CD4-positive, alpha-beta T cell (primary cell): ENCODE data around the gene CCDC24. TPM values are rescaled to one million over a fixed set of nuclear protein-coding genes. Genes with fewer than 3 reads are reported as not detected.

Experiments used
- ATAC-seq: fragments of 200-7000 bp; cut with Tn5 transposase; one replicate; pipeline ENCODE4 v1.10.0; 2022; ENCODE audit warnings: mild to moderate bottlenecking; ENCODE audit not compliant: poor library complexity
- CTCF ChIA-PET: fragments of 350-600 bp; sonication (Branson Sonifier 250); formaldehyde crosslinking; loops from one replicate; lab custom pipeline; 2021; ENCODE audit warnings: antibody characterized with exemption, inconsistent platforms; lab: Charles Lee
- POLR2A ChIA-PET: fragments of 350-600 bp; sonication (Branson Sonifier 250); formaldehyde crosslinking; loops from one replicate; lab custom pipeline; 2021; ENCODE audit warnings: antibody characterized with exemption, inconsistent platforms; lab: Charles Lee
- DNase-seq, 14 experiments: peaks; one replicate each; pipeline ENCODE4 v3.0.0-alpha.2; 2013 to 2020; ENCODE audit warnings: mixed read lengths in 2 of 14
- H3K27ac ChIP-seq, 2 donors: one replicate each; pipeline versions ENCODE4 v1.5.1 to v1.7.0; 2013; ENCODE audit warnings: low read length in 2 of 2, low read depth in 1 of 2, mild to moderate bottlenecking in 1 of 2
- H3K27me3 ChIP-seq, 2 experiments: 1 replicate in 1 of 2; 2 replicates in 1 of 2; pipeline versions ENCODE4 v1.6.1 to v1.7.0; 2013; ENCODE audit warnings: low read length in 2 of 2, control low read depth in 1 of 2, mild to moderate bottlenecking in 1 of 2, moderate library complexity in 1 of 2; ENCODE audit not compliant: insufficient read depth in 2 of 2, control insufficient read depth in 1 of 2
- H3K36me3 ChIP-seq: one replicate; pipeline ENCODE4 v1.6.1; 2013; ENCODE audit warnings: low read length, control low read depth; ENCODE audit not compliant: insufficient read depth
- H3K4me1 ChIP-seq: one replicate; pipeline ENCODE4 v1.6.1; 2013; ENCODE audit warnings: low read length, control low read depth; ENCODE audit not compliant: insufficient read depth
- H3K4me3 ChIP-seq: one replicate; pipeline ENCODE4 v1.5.1; 2013; ENCODE audit warnings: mild to moderate bottlenecking, low read length, moderate library complexity
- H3K9me3 ChIP-seq, 2 experiments: 1 replicate in 1 of 2; 2 replicates in 1 of 2; pipeline versions ENCODE4 v1.6.1 to v1.7.0; 2013; ENCODE audit warnings: low read length in 2 of 2, mild to moderate bottlenecking in 2 of 2, control low read depth in 1 of 2, moderate library complexity in 1 of 2; ENCODE audit not compliant: control insufficient read depth in 1 of 2, insufficient read depth in 1 of 2
- H3K27ac Mint-ChIP-seq: one replicate; pipeline ENCODE4 v1.8.0; 2020; ENCODE audit warnings: mixed read lengths
- H3K27me3 Mint-ChIP-seq: one replicate; pipeline ENCODE4 v1.8.0; 2021; ENCODE audit warnings: mixed read lengths
- H3K36me3 Mint-ChIP-seq: one replicate; pipeline ENCODE4 v1.8.0; 2021; ENCODE audit warnings: low read depth, mixed read lengths
- H3K4me1 Mint-ChIP-seq: one replicate; pipeline ENCODE4 v1.8.0; 2021; ENCODE audit warnings: low read depth, mixed read lengths
- H3K4me3 Mint-ChIP-seq: one replicate; pipeline ENCODE4 v1.8.0; 2020; ENCODE audit warnings: mild to moderate bottlenecking, mixed read lengths
- H3K9me3 Mint-ChIP-seq: one replicate; pipeline ENCODE4 v1.8.0; 2020; ENCODE audit warnings: mixed read lengths
- CTCF ChIP-seq: fragments of 200-600 bp; IDR thresholded peaks from one replicate; pipeline ENCODE4 v1.8.0; 2022; ENCODE audit warnings: antibody characterized with exemption, mild to moderate bottlenecking
- intact Hi-C, 2 experiments: fragments of 100-400 bp; cut with DNase I in 1 of 2; cut with micrococcal nuclease in 1 of 2; formaldehyde crosslinking; loops; one replicate each; pipeline versions ENCODE4 v1.15.1 to v1.9.0; 2023 to 2025; cut with DNase I, micrococcal nuclease
- total RNA-seq, 174 experiments: library from RNA in 2 of 174; stranded (reverse) in 2 of 174; gene quantifications; one replicate each; pipeline ENCODE4 v1.2.3 and lab custom pipeline; 2021 to 2026

CCDC24 gene
- total RNA-seq, 2 experiments from 2014 or later: 0.98 to 1.4 TPM

DNA sequence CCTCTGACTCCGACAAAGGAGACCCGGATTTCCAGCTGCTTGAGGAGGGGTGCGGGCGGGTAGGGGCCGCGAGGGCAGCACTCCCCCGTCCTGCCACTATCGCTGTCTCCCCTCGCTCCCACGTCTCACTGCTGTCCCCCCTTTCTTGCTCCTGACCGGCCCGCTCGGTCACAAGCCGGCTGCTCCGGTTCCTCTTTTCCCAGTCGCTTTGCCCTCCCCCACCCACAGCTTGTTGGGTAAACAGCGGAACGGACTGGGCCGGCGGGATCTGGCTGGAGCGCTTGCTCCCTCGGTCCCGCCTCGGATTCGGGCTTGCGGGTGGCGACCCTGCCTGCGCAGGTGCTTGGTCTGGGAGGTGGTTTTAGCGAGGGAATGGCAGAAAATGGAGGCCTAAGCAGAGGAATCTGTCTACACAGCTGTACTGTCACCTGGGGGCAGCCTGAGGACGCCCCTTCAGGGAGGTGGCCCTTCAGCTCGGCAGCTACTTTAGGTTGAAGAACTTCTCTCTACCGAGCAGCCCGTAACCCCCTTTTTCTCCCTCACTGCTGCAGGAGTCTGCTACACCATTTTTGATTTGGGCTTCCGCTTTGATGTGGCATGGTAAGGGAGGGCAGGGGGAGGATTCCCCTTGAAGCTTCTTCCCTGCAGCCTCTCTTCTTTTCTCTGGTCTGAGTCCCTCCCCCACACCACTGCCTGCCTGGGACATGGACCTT is 16.0 kb upstream of the CCDC24 start:
- ChIA-PET CTCF (interaction anchor here (0.8 to 2.8 kb wide), 7 partner anchors 16 to 70 kb away, joined by 4 to 13 read pairs (median 6); partner anchors contain the start of genes ARTN, CCDC24 and IPO13), POLR2A (interaction anchor here (0.6 to 2.6 kb wide), 8 partner anchors 12 to 833 kb away, joined by 3 to 10 read pairs (median 4); partner anchors contain the start of genes BTBD19, IPO13 and ST3GAL3)
- peaks cover 5 to 7% of the 10 kb centered on the region in 2 experiments for H3K27me3 ChIP-seq
- H3K36me3 ChIP-seq: peaks cover 40% of the 10 kb centered on the region
- Mint-ChIP-seq H3K27ac (peak overlapping the region; percentile 92), H3K4me3 (peak overlapping the region; percentile 96), H3K4me1 (peaks cover 65% of the 10 kb centered on the region), H3K9me3 (no peaks in the 10 kb centered on the region), H3K27me3 (peaks cover 8% of the 10 kb centered on the region), H3K36me3 (peaks cover 50% of the 10 kb centered on the region)
- intact Hi-C loops: loop anchor here in 1 of 2 experiments (1.0 to 10.0 kb wide), 7 partner anchors 16 to 1208 kb away; partner anchors contain the start of genes C1orf50, CCDC24, CDC20 and CFAP57
- ATAC-seq: peak; percentile 18
- H3K4me3 ChIP-seq: peak overlapping the region; percentile 99
- peak in 11 of 14 experiments; percentile 22 to 79 (median 42) for DNase-seq
- no peaks in the 10 kb centered on the region for H3K9me3 ChIP-seq
- no peak for TF ChIP-seq CTCF
- H3K27ac ChIP-seq: peak overlapping the region; percentile 78 to 86
- H3K4me1 ChIP-seq: peaks cover 61% of the 10 kb centered on the region

- Histone ChIP-seq H3K36me3 (peaks cover 40% of the 10 kb centered on the region), H3K27ac (no peak overlapping the region), H3K27me3 (peaks cover 5 to 7% of the 10 kb centered on the region in 2 experiments), H3K9me3 (no peaks in the 10 kb centered on the region), H3K4me3 (peak overlapping the region; percentile 99), H3K4me1 (peaks cover 59% of the 10 kb centered on the region)
- Mint-ChIP-seq H3K4me3 (peak overlapping the region; percentile 96), H3K4me1 (peaks cover 58% of the 10 kb centered on the region), H3K27me3 (peaks cover 13% of the 10 kb centered on the region), H3K9me3 (no peaks in the 10 kb centered on the region), H3K36me3 (peaks cover 50% of the 10 kb centered on the region), H3K27ac (peak overlapping the region; percentile 92)
- ATAC-seq (no peak), DNase-seq (no peak)
- intact Hi-C loops: loop anchor here in 1 of 2 experiments (5.0 to 10.0 kb wide), 5 partner anchors 379 to 1209 kb away; partner anchors contain the start of genes C1orf50, CDC20, CFAP57 and EBNA1BP2
- ChIA-PET POLR2A (interaction anchor here (0.8 to 2.6 kb wide), 6 partner anchors 11 to 269 kb away, joined by 3 to 10 read pairs (median 4); partner anchors contain the start of genes IPO13 and ST3GAL3), CTCF (interaction anchor here (0.8 to 2.8 kb wide), 6 partner anchors 15 to 60 kb away, joined by 4 to 13 read pairs (median 8); partner anchors contain the start of genes ARTN, CCDC24 and IPO13)
- no peak for TF ChIP-seq CTCF
Observed at GRCh38 chr1:43976045-43976444, 15.4 kb upstream of the CCDC24 start.

GRCh38 chr1:43976890-43977289 is 14.5 kb upstream of the CCDC24 start:
- intact Hi-C loops: loop anchor here in 1 of 2 experiments (5.0 to 10.0 kb wide), 5 partner anchors 378 to 1210 kb away; partner anchors contain the start of genes C1orf50, CDC20, CFAP57 and EBNA1BP2
- H3K4me1 Mint-ChIP-seq: peaks cover 57% of the 10 kb centered on the region

More at GRCh38 chr1:43976890-43977289, 14.5 kb upstream of the CCDC24 start:
- Histone ChIP-seq H3K36me3 (peaks cover 32% of the 10 kb centered on the region), H3K27me3 (peaks cover 5 to 7% of the 10 kb centered on the region in 2 experiments), H3K4me1 (peaks cover 54% of the 10 kb centered on the region), H3K9me3 (no peaks in the 10 kb centered on the region), H3K27ac (no peak overlapping the region), H3K4me3 (no peak overlapping the region)
- H3K36me3 Mint-ChIP-seq: peaks cover 50% of the 10 kb centered on the region
- no peak for ATAC-seq
- peaks cover 13% of the 10 kb centered on the region for H3K27me3 Mint-ChIP-seq
- peak overlapping the region; percentile 96 for H3K4me3 Mint-ChIP-seq
- no peak overlapping the region for H3K27ac Mint-ChIP-seq
- DNase-seq: no peak
- POLR2A ChIA-PET: no interaction called here
- H3K9me3 Mint-ChIP-seq: no peaks in the 10 kb centered on the region
- TF ChIP-seq CTCF: no peak
- CTCF ChIA-PET: no interaction called here
